HepG2 (cell line): ENCODE data around the gene TBX3. TPM values are rescaled to one million over a fixed set of nuclear protein-coding genes. Genes with fewer than 3 reads are reported as not detected.

Experiments
- ATM ChIP-seq: fragments of 450-650 bp; IDR thresholded peaks from 2 replicates; pipeline ENCODE4 v1.7.1; 2017; ENCODE audit warnings: mild to moderate bottlenecking, borderline replicate concordance
- ESRRA ChIP-seq: sonication (generic); formaldehyde crosslinking; IDR thresholded peaks from 2 replicates; pipeline ENCODE4 v1.5.1; 2020; ENCODE audit warnings: mild to moderate bottlenecking, low read depth, missing genetic modification reagents
- HOXD1 ChIP-seq: sonication (generic); formaldehyde crosslinking; IDR thresholded peaks from 2 replicates; pipeline ENCODE4 v1.5.0; 2020; ENCODE audit warnings: missing genetic modification reagents
- KLF11 ChIP-seq: IDR thresholded peaks from 2 replicates; pipeline ENCODE4 v1.6.1; 2016; ENCODE audit warnings: missing compliant biosample characterization
- MTA1 ChIP-seq: sonication (generic); formaldehyde crosslinking; IDR thresholded peaks from 2 replicates; pipeline ENCODE4 v1.4.0; 2020; ENCODE audit warnings: missing genetic modification reagents, mild to moderate bottlenecking, borderline replicate concordance
- NFYB ChIP-seq: sonication (generic); formaldehyde crosslinking; IDR thresholded peaks from 2 replicates; pipeline ENCODE4 v1.4.0; 2020; ENCODE audit warnings: missing genetic modification reagents
- NFYC ChIP-seq: IDR thresholded peaks from 2 replicates; pipeline ENCODE4 v1.6.1; 2016; ENCODE audit warnings: missing genetic modification reagents, missing compliant biosample characterization
- NR2F6 ChIP-seq, 2 experiments: IDR thresholded peaks; 2 replicates each; pipeline ENCODE4 v1.6.1; 2016; ENCODE audit warnings: antibody characterized with exemption in 1 of 2, mild to moderate bottlenecking in 1 of 2
- SIN3A ChIP-seq: IDR thresholded peaks from 2 replicates; pipeline ENCODE4 v1.6.1; 2011; ENCODE audit warnings: low read depth, mild to moderate bottlenecking, control low read depth, low read length, borderline replicate concordance
- SNAI1 ChIP-seq: sonication (generic); formaldehyde crosslinking; IDR thresholded peaks from 2 replicates; pipeline ENCODE4 v1.5.0; 2020; ENCODE audit warnings: mild to moderate bottlenecking, missing genetic modification reagents, borderline replicate concordance
- SSRP1 ChIP-seq: IDR thresholded peaks from 2 replicates; pipeline ENCODE4 v1.6.1; 2016; ENCODE audit warnings: control low read depth
- TGIF2 ChIP-seq: IDR thresholded peaks from 2 replicates; pipeline ENCODE4 v1.6.1; 2016; ENCODE audit warnings: control low read depth, missing compliant biosample characterization
- ZNF17 ChIP-seq: sonication (generic); formaldehyde crosslinking; IDR thresholded peaks from 2 replicates; pipeline ENCODE4 v1.5.0; 2020; ENCODE audit warnings: mild to moderate bottlenecking, missing genetic modification reagents
- ZNF549 ChIP-seq: sonication (generic); formaldehyde crosslinking; IDR thresholded peaks from 2 replicates; pipeline ENCODE4 v1.5.0; 2020; ENCODE audit warnings: missing genetic modification reagents
- ZNF746 ChIP-seq: sonication (generic); formaldehyde crosslinking; IDR thresholded peaks from 2 replicates; pipeline ENCODE4 v1.8.0; 2022; ENCODE audit warnings: mild to moderate bottlenecking, missing genetic modification reagents
- ZNF768 ChIP-seq: sonication (generic); formaldehyde crosslinking; IDR thresholded peaks from 2 replicates; pipeline ENCODE4 v1.4.0; 2020; ENCODE audit warnings: missing genetic modification reagents
- ZNF781 ChIP-seq: sonication (generic); formaldehyde crosslinking; IDR thresholded peaks from 2 replicates; pipeline ENCODE4 v1.5.1; 2020; ENCODE audit warnings: borderline replicate concordance, mild to moderate bottlenecking, missing genetic modification reagents; ENCODE audit errors: not compliant biosample characterization
- polyA plus RNA-seq, 8 experiments: library from polyadenylated mRNA; depleted of rRNA in 3 of 8; stranded (reverse) in 7 of 8; unstranded in 1 of 8; fragments of >200 nt; fragmentation: Illumina TruSeq in 4 of 8; extraction: Trizol in 4 of 8; gene quantifications; 2 replicates each; pipeline versions ENCODE4 v1.2.1 to v1.2.3, GENCODE V29; 2011 to 2016; ENCODE audit warnings: low read depth in 4 of 8, missing spikeins in 1 of 8, mixed read lengths in 1 of 8; ENCODE audit not compliant: insufficient read depth in 1 of 8
- total RNA-seq, 5 experiments: library from RNA; depleted of rRNA; stranded (reverse); fragments of >200 nt; fragmentation: Illumina TruSeq; extraction: Trizol; gene quantifications; 2 replicates each; pipeline ENCODE4 v1.2.3, GENCODE V29; 2016; ENCODE audit warnings: low read depth in 1 of 5
- TF ChIP-seq, protein P1 (sequence below): sonication (generic); formaldehyde crosslinking; IDR thresholded peaks from 2 replicates; pipeline ENCODE4 v1.5.1; 2020; ENCODE audit warnings: missing genetic modification reagents, mild to moderate bottlenecking, borderline replicate concordance
- TF ChIP-seq, protein P2 (sequence below): sonication (generic); formaldehyde crosslinking; IDR thresholded peaks from 2 replicates; pipeline ENCODE4 v1.4.0; 2020; ENCODE audit warnings: mild to moderate bottlenecking, missing genetic modification reagents
- TF ChIP-seq, protein P3 (sequence below): sonication (generic); formaldehyde crosslinking; IDR thresholded peaks from 2 replicates; pipeline ENCODE4 v1.5.1; 2020; ENCODE audit warnings: mild to moderate bottlenecking, missing genetic modification reagents
- TF ChIP-seq, protein P4 (sequence below): sonication (generic); formaldehyde crosslinking; IDR thresholded peaks from 2 replicates; pipeline ENCODE4 v1.4.0; 2020; ENCODE audit warnings: mild to moderate bottlenecking, missing genetic modification reagents

Gene TBX3
- total and polyA plus RNA-seq, 2 of the 13 experiments (the other 11 are each of a cell fraction or from before 2014, with no cell fraction given) = 27.1 to 42.4 TPM

DNA sequence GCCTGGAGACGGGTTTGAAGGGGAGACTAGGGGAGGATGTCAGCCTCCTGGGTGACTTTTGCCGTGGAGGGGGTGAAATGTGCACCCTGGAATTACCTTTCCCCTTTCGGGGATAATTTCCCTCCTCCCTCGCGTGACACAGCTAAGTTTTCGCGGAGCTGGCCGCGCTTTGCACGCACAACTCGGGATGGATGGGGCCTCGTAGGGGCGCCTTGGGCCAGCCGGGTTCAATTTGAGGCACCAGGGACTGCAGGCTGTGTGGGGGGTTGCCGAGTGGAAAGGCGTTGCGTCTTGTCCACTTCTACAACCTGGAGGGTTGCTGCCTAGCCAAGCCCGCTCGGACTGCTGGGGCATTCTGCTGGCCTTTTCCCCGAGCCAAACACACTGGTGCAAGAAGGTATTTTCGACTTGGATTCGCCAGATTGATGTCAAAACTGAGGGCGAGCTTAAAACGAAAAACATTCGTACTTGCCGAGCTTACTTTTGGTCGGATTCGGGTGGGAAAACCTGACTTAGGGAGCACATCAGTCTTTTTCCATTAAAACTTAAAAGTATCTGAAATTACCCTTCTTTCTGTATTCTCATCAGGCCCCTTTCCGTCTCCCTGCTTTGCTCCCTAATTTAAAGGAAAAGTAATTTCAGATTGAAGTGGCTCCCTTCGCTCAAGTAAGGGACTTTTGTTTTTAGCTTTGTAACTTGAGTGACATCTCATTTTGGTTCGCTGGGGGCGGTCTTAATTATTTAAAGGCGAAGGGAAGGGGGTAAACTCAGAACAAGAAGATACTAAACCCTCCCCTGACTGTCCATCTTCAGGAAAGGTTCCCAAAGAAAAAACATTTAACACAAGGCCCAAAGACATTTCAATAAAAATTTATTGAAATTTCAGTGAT lies 14.3 kb downstream of the TBX3 start (continued):
- TF ChIP-seq, protein P1, sequence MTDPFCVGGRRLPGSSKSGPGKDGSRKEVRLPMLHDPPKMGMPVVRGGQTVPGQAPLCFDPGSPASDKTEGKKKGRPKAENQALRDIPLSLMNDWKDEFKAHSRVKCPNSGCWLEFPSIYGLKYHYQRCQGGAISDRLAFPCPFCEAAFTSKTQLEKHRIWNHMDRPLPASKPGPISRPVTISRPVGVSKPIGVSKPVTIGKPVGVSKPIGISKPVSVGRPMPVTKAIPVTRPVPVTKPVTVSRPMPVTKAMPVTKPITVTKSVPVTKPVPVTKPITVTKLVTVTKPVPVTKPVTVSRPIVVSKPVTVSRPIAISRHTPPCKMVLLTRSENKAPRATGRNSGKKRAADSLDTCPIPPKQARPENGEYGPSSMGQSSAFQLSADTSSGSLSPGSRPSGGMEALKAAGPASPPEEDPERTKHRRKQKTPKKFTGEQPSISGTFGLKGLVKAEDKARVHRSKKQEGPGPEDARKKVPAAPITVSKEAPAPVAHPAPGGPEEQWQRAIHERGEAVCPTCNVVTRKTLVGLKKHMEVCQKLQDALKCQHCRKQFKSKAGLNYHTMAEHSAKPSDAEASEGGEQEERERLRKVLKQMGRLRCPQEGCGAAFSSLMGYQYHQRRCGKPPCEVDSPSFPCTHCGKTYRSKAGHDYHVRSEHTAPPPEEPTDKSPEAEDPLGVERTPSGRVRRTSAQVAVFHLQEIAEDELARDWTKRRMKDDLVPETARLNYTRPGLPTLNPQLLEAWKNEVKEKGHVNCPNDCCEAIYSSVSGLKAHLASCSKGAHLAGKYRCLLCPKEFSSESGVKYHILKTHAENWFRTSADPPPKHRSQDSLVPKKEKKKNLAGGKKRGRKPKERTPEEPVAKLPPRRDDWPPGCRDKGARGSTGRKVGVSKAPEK (CRISPR knock-in tag) = peak; percentile 62; the same call in 1 of the 2 replicates
- TF ChIP-seq ZNF768 (CRISPR knock-in tag) (peak; percentile 38; the same call in 1 of the 2 replicates), ATM (no peak), ZNF17 (CRISPR knock-in tag) (no peak), ZNF549 (CRISPR knock-in tag) (no peak), NFYB (CRISPR knock-in tag) (no peak), TGIF2 (CRISPR knock-in tag) (0 out of 2 replicates have a peak, but pooled peaks have one; percentile 50), ZNF781 (CRISPR knock-in tag) (peak; percentile 36), KLF11 (CRISPR knock-in tag) (0 out of 2 replicates have a peak, but pooled peaks have one; percentile 47), HOXD1 (CRISPR knock-in tag) (0 out of 2 replicates have a peak, but pooled peaks have one; percentile 12), SIN3A (peak; percentile 78; the same call in 1 of the 2 replicates), ZNF746 (no peak), NFYC (no peak), SNAI1 (CRISPR knock-in tag) (0 out of 2 replicates have a peak, but pooled peaks have one; percentile 10), ESRRA (CRISPR knock-in tag) (no peak), MTA1 (CRISPR knock-in tag) (no peak; the same call in 1 of the 2 replicates), NR2F6 (IDR thresholded peaks at IDR 0.05) (no peak), NR2F6 (CRISPR knock-in tag; IDR thresholded peaks at IDR 0.05) (no peak), SSRP1 (CRISPR knock-in tag) (0 out of 2 replicates have a peak, but pooled peaks have one; percentile 42)
- TF ChIP-seq, protein P2, sequence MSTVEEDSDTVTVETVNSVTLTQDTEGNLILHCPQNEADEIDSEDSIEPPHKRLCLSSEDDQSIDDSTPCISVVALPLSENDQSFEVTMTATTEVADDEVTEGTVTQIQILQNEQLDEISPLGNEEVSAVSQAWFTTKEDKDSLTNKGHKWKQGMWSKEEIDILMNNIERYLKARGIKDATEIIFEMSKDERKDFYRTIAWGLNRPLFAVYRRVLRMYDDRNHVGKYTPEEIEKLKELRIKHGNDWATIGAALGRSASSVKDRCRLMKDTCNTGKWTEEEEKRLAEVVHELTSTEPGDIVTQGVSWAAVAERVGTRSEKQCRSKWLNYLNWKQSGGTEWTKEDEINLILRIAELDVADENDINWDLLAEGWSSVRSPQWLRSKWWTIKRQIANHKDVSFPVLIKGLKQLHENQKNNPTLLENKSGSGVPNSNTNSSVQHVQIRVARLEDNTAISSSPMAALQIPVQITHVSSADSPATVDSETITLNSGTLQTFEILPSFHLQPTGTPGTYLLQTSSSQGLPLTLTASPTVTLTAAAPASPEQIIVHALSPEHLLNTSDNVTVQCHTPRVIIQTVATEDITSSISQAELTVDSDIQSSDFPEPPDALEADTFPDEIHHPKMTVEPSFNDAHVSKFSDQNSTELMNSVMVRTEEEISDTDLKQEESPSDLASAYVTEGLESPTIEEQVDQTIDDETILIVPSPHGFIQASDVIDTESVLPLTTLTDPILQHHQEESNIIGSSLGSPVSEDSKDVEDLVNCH (CRISPR knock-in tag) = no peak
- TF ChIP-seq, protein P3, sequence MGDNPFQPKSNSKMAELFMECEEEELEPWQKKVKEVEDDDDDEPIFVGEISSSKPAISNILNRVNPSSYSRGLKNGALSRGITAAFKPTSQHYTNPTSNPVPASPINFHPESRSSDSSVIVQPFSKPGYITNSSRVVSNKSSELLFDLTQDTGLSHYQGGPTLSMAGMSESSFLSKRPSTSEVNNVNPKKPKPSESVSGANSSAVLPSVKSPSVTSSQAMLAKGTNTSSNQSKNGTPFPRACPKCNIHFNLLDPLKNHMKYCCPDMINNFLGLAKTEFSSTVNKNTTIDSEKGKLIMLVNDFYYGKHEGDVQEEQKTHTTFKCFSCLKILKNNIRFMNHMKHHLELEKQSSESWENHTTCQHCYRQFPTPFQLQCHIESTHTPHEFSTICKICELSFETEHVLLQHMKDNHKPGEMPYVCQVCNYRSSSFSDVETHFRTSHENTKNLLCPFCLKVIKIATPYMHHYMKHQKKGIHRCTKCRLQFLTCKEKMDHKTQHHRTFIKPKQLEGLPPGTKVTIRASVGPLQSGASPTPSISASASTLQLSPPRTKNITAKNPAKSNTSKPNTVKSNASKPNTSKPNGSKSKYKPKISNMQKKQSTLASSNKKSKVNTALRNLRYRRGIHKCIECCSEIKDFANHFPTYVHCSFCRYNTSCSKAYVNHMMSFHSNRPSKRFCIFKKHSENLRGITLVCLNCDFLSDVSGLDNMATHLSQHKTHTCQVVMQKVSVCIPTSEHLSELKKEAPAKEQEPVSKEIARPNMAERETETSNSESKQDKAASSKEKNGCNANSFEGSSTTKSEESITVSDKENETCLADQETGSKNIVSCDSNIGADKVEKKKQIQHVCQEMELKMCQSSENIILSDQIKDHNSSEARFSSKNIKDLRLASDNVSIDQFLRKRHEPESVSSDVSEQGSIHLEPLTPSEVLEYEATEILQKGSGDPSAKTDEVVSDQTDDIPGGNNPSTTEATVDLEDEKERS (CRISPR knock-in tag) = no peak
- TF ChIP-seq, protein P4, sequence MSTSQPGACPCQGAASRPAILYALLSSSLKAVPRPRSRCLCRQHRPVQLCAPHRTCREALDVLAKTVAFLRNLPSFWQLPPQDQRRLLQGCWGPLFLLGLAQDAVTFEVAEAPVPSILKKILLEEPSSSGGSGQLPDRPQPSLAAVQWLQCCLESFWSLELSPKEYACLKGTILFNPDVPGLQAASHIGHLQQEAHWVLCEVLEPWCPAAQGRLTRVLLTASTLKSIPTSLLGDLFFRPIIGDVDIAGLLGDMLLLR = no peak
